H1 (cell line): ENCODE data around the gene PDZD8. TPM values are rescaled to one million over a fixed set of nuclear protein-coding genes. Genes with fewer than 3 reads are reported as not detected.

ENCODE experiments used
- CTCF ChIA-PET: fragments of 300-600 bp; sonication (Branson Sonifier 250); formaldehyde crosslinking; loops from one replicate; lab custom pipeline; 2021; ENCODE audit not compliant: partially characterized antibody; lab: Charles Lee
- POLR2A ChIA-PET: fragments of 300-600 bp; sonication (Branson Sonifier 250); formaldehyde crosslinking; loops from one replicate; lab custom pipeline; 2021; ENCODE audit warnings: inconsistent platforms; ENCODE audit not compliant: partially characterized antibody; lab: Charles Lee
- DNase-seq, 2 experiments: peaks; one replicate each; pipeline versions ENCODE4 v3.0.0 to v3.0.0-alpha.2; 2010 to 2022; ENCODE audit warnings: low spot score in 2 of 2, low read depth in 1 of 2, mixed read lengths in 1 of 2
- FAIRE-seq: peaks from 2 replicates; lab custom pipeline; 2011; peaks lifted over from hg19 to GRCh38; lab: Jason Lieb, UNC
- H2AFZ ChIP-seq: 2 replicates; pipeline ENCODE4 v1.8.1; 2012; ENCODE audit warnings: low read length, inconsistent platforms
- H2AK5ac ChIP-seq: 2 replicates; pipeline ENCODE4 v1.6.1; 2013; ENCODE audit warnings: low read depth, low read length
- H2BK120ac ChIP-seq: replicated peaks from 2 replicates; pipeline ENCODE3; 2013; ENCODE audit warnings: low read depth, low read length, inconsistent platforms
- H2BK12ac ChIP-seq: 2 replicates; pipeline ENCODE4 v1.6.1; 2013; ENCODE audit warnings: low read depth, low read length
- H2BK15ac ChIP-seq: 2 replicates; pipeline ENCODE4 v1.6.1; 2013; ENCODE audit warnings: low read length
- H2BK20ac ChIP-seq: 2 replicates; pipeline ENCODE4 v1.6.1; 2013; ENCODE audit warnings: low read length
- H2BK5ac ChIP-seq: 2 replicates; pipeline ENCODE4 v1.6.1; 2013; ENCODE audit warnings: low read depth, low read length
- H3K14ac ChIP-seq: 2 replicates; pipeline ENCODE4 v1.6.1; 2013; ENCODE audit warnings: inconsistent platforms; ENCODE audit not compliant: insufficient read length
- H3K18ac ChIP-seq: 2 replicates; pipeline ENCODE4 v1.6.1; 2013; ENCODE audit warnings: low read length; ENCODE audit errors: extremely low read depth
- H3K23ac ChIP-seq: 2 replicates; pipeline ENCODE4 v1.6.1; 2013; ENCODE audit warnings: inconsistent platforms; ENCODE audit not compliant: insufficient read length
- H3K23me2 ChIP-seq: 2 replicates; pipeline ENCODE4 v1.6.1; 2013; ENCODE audit warnings: low read depth, low read length
- H3K27ac ChIP-seq: 2 replicates; pipeline ENCODE4 v1.6.1; 2011; ENCODE audit warnings: low read depth, low read length, inconsistent platforms
- H3K27me3 ChIP-seq, 4 experiments: replicated peaks in 1 of 4; 1 replicate in 1 of 4; 2 replicates in 3 of 4; pipeline versions ENCODE4 v1.6.1 to v1.8.1; 2011 to 2013; ENCODE audit warnings: low read length in 3 of 4, mild to moderate bottlenecking in 3 of 4, inconsistent platforms in 2 of 4, mixed read lengths in 2 of 4, moderate library complexity in 1 of 4; ENCODE audit not compliant: control insufficient read depth in 3 of 4, insufficient read depth in 3 of 4; ENCODE audit errors: extremely low read depth in 1 of 4
- H3K36me3 ChIP-seq, 4 experiments: 2 replicates each; pipeline versions ENCODE4 v1.6.1 to v1.8.1; 2011 to 2013; ENCODE audit warnings: mild to moderate bottlenecking in 4 of 4, low read length in 3 of 4, moderate library complexity in 2 of 4, control low read depth in 1 of 4, inconsistent platforms in 1 of 4; ENCODE audit not compliant: insufficient read depth in 4 of 4, control insufficient read depth in 2 of 4
- H3K4ac ChIP-seq: replicated peaks from 2 replicates; pipeline ENCODE3; 2013; ENCODE audit warnings: low read length, low read depth, mixed read lengths, inconsistent platforms; ENCODE audit not compliant: insufficient read length
- H3K4me1 ChIP-seq, 4 experiments: replicated peaks in 1 of 4; 1 replicate in 1 of 4; 2 replicates in 3 of 4; pipeline versions ENCODE4 v1.6.1 to v1.8.1; 2011 to 2013; ENCODE audit warnings: low read length in 3 of 4, inconsistent platforms in 2 of 4, mixed read lengths in 1 of 4; ENCODE audit not compliant: insufficient read depth in 4 of 4, control insufficient read depth in 3 of 4
- H3K4me2 ChIP-seq, 2 experiments: 2 replicates each; pipeline versions ENCODE4 v1.6.1 to v1.8.1; 2011 to 2013; ENCODE audit warnings: low read depth in 2 of 2, low read length in 2 of 2, control low read depth in 1 of 2, inconsistent platforms in 1 of 2, mild to moderate bottlenecking in 1 of 2; ENCODE audit not compliant: insufficient read depth in 1 of 2
- H3K4me3 ChIP-seq, 4 experiments: fragments of 200-600, 300-600 bp in 1 of 4; sonication (generic), shearing (Covaris generic), sonication (Bioruptor Twin) in 1 of 4; 2 replicates each; pipeline versions ENCODE4 v1.5.1 to v1.8.1; 2011 to 2016; ENCODE audit warnings: low read length in 4 of 4, low read depth in 3 of 4, control low read depth in 2 of 4, inconsistent platforms in 2 of 4, mild to moderate bottlenecking in 2 of 4, mixed read lengths in 1 of 4, moderate library complexity in 1 of 4; ENCODE audit not compliant: insufficient read depth in 2 of 4; ENCODE audit errors: extremely low read depth in 1 of 4
- H3K56ac ChIP-seq: replicated peaks from 2 replicates; pipeline ENCODE3; 2013; ENCODE audit warnings: low read depth, mild to moderate bottlenecking, mixed read lengths, low read length, inconsistent platforms; ENCODE audit not compliant: insufficient read length
- H3K79me1 ChIP-seq: 2 replicates; pipeline ENCODE4 v1.6.1; 2013; ENCODE audit warnings: low read depth, low read length, control low read depth
- H3K79me2 ChIP-seq, 2 experiments: 2 replicates each; pipeline versions ENCODE4 v1.6.1 to v1.8.1; 2012 to 2013; ENCODE audit warnings: low read length in 2 of 2, mild to moderate bottlenecking in 2 of 2, inconsistent platforms in 1 of 2; ENCODE audit not compliant: insufficient read depth in 2 of 2, control insufficient read depth in 1 of 2
- H3K9ac ChIP-seq, 4 experiments: replicated peaks in 1 of 4; 1 replicate in 1 of 4; 2 replicates in 3 of 4; pipeline versions ENCODE4 v1.6.1 to v1.8.1; 2011 to 2013; ENCODE audit warnings: low read depth in 3 of 4, low read length in 3 of 4, control low read depth in 2 of 4, mild to moderate bottlenecking in 2 of 4, moderate library complexity in 2 of 4, inconsistent platforms in 1 of 4; ENCODE audit errors: extremely low read depth in 1 of 4
- H3K9me3 ChIP-seq, 2 experiments: 2 replicates each; pipeline versions ENCODE4 v1.6.1 to v1.8.1; 2012 to 2013; ENCODE audit warnings: mild to moderate bottlenecking in 2 of 2, moderate library complexity in 2 of 2, control low read depth in 1 of 2, inconsistent platforms in 1 of 2, low read depth in 1 of 2, low read length in 1 of 2, mixed read lengths in 1 of 2; ENCODE audit not compliant: insufficient read depth in 2 of 2
- H4K20me1 ChIP-seq, 2 experiments: replicated peaks in 1 of 2; 2 replicates each; pipeline versions ENCODE3 to v1.8.1; 2011 to 2013; ENCODE audit warnings: inconsistent platforms in 2 of 2, low read length in 2 of 2, mild to moderate bottlenecking in 1 of 2; ENCODE audit not compliant: insufficient read depth in 2 of 2, control insufficient read depth in 1 of 2
- H4K5ac ChIP-seq: 2 replicates; pipeline ENCODE4 v1.6.1; 2013; ENCODE audit warnings: low read length, low read depth, mixed read lengths, inconsistent platforms; ENCODE audit not compliant: insufficient read length
- H4K8ac ChIP-seq: 2 replicates; pipeline ENCODE4 v1.8.0; 2013; ENCODE audit warnings: mild to moderate bottlenecking, moderate library complexity, low read length, inconsistent platforms; ENCODE audit not compliant: insufficient read depth; ENCODE audit errors: extremely low read depth
- H4K91ac ChIP-seq: replicated peaks from 2 replicates; pipeline ENCODE3; 2013; ENCODE audit warnings: low read length, mixed read lengths, inconsistent platforms; ENCODE audit not compliant: insufficient read length
- EP300 ChIP-seq, 2 experiments: IDR thresholded peaks; 1 replicate in 1 of 2; 2 replicates in 1 of 2; pipeline ENCODE4 v1.6.1; 2011 to 2012; ENCODE audit warnings: low read depth in 2 of 2, low read length in 2 of 2, mild to moderate bottlenecking in 2 of 2, borderline replicate concordance in 1 of 2, inconsistent platforms in 1 of 2, moderate library complexity in 1 of 2
- MAFK ChIP-seq: IDR thresholded peaks from 2 replicates; pipeline ENCODE4 v1.6.1; 2012; ENCODE audit warnings: low read depth, mild to moderate bottlenecking, improper control_type of control experiment, low read length
- POU5F1 ChIP-seq: IDR thresholded peaks from 2 replicates; pipeline ENCODE4 v1.6.1; 2011; ENCODE audit warnings: low read depth, mild to moderate bottlenecking, low read length, moderate library complexity
- SIX5 ChIP-seq: IDR thresholded peaks from 2 replicates; pipeline ENCODE4 v1.6.1; 2011; ENCODE audit warnings: mild to moderate bottlenecking, low read depth, low read length
- SP4 ChIP-seq: IDR thresholded peaks from 2 replicates; pipeline ENCODE4 v1.6.1; 2012; ENCODE audit warnings: low read length, inconsistent platforms
- SRF ChIP-seq: IDR thresholded peaks from 2 replicates; pipeline ENCODE4 v1.6.1; 2011; ENCODE audit warnings: mild to moderate bottlenecking, low read depth, low read length, moderate library complexity
- TCF12 ChIP-seq: IDR thresholded peaks from 2 replicates; pipeline ENCODE4 v1.6.1; 2011; ENCODE audit warnings: low read depth, mild to moderate bottlenecking, low read length
- ZNF274 ChIP-seq: IDR thresholded peaks from 2 replicates; pipeline ENCODE4 v1.7.0; 2012; ENCODE audit warnings: low read length, borderline replicate concordance; ENCODE audit errors: extremely low read depth
- WGBS, 2 experiments: shearing (Covaris generic) in 1 of 2; methylation state at CpG; one replicate each; pipeline versions ENCODE4 v1.1.6 to v1.1.7; 2013 to 2015; ENCODE audit warnings: low lambda C conversion rate in 2 of 2, mixed read lengths in 2 of 2, inconsistent platforms in 1 of 2, low coverage in 1 of 2, missing lambda C conversion rate in 1 of 2; ENCODE audit not compliant: insufficient replicate concordance in 2 of 2, insufficient coverage in 1 of 2, insufficient read length in 1 of 2; ENCODE audit errors: extremely low coverage in 1 of 2, missing lambda C conversion rate in 1 of 2; 5-methylcytosine and 5-hydroxymethylcytosine counted together
- polyA plus RNA-seq, 7 experiments: library from polyadenylated mRNA; depleted of rRNA in 3 of 7; stranded (reverse) in 5 of 7; unstranded in 2 of 7; fragments of >200 nt in 5 of 7; fragments of 200-250 nt in 2 of 7; gene quantifications; 1 replicate in 5 of 7; 2 replicates in 1 of 7; 4 replicates in 1 of 7; pipeline versions ENCODE4 v1.2.1 to v1.2.3, GENCODE V29; 2011 to 2013; ENCODE audit warnings: missing spikeins in 2 of 7, mixed read lengths in 2 of 7
- total RNA-seq: library from RNA; stranded (reverse); fragmentation: NEBNext Ultra II Directional; extraction: Animal tissue kit (Norgen Biotek cat#: 25700); gene quantifications from 2 replicates; pipeline ENCODE4 v1.2.1, GENCODE V29; 2021
- TF ChIP-seq, protein P1 (sequence below): IDR thresholded peaks from 2 replicates; pipeline ENCODE4 v1.6.1; 2012; ENCODE audit warnings: inconsistent platforms
- TF ChIP-seq, protein P2 (sequence below): IDR thresholded peaks from 2 replicates; pipeline ENCODE4 v1.6.1; 2012; ENCODE audit warnings: low read length, inconsistent platforms

The PDZD8 gene
- total and polyA plus RNA-seq, 2 of the 8 experiments (the other 6 are each of a cell fraction or from before 2014, with no cell fraction given) = 10.9 to 50.1 TPM

DNA sequence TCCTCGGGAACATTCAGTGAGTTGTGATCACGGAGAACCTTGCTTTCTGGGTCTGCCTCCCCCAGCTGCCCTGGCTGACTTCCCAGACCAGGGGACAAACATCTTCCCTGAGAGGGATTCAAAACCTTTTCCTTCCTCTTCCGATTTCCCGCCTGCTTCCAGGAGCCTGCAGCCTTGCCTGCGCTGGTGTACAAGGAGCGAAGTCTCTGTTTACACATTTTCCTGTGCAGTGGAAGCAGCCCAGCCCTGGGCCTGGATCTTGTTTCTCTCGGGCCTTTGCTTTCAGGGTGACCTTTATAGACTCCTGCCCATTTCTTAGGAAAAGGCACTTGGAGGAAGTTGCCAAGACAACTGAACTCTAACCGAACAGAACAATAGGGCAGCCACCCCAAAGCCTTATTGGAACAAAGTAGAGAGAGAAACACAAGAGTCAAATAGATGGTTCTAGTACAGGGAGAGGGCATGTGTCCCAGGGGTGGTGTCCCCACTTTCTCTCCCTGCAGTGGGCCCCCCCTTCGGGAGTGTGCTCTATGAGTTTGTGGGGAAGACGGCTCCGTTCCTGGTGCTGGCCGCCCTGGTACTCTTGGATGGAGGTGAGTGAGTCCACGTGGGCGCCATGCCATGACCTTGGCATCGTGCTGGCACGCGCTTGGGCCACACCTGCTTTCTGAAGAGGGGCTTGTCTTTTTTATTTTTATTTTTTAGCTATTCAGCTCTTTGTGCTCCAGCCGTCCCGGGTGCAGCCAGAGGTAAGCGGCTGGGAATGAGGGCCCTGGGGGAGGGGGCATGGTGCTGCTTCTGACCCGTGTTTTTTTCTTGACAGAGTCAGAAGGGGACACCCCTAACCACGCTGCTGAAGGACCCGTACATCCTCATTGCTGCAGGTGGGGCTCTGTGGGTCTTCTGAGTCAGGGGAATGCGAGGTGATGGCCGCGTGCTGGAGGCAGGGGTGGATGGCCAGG lies 120.2 kb downstream of the PDZD8 start:
- POLR2A ChIA-PET = no interaction called here
- no peak for FAIRE-seq
- Histone ChIP-seq H3K79me2 (no peaks in the 10 kb centered on the region), H3K27me3 (no peaks in the 10 kb centered on the region), H4K5ac (no peak overlapping the region), H2BK12ac (no peak overlapping the region), H3K4me3 (no peak overlapping the region), H2BK120ac (no peak overlapping the region), H2BK5ac (no peak overlapping the region), H3K36me3 (no peaks in the 10 kb centered on the region), H3K9ac (no peak overlapping the region), H4K91ac (no peak overlapping the region), H2AFZ (no peak overlapping the region), H3K4me2 (no peak overlapping the region), H2AK5ac (no peak overlapping the region), H3K27ac (no peak overlapping the region), H3K14ac (no peak overlapping the region), H3K23me2 (no peaks in the 10 kb centered on the region), H3K4ac (no peak overlapping the region), H3K4me1 (peaks cover 0 to 10% (median 5%) of the 10 kb centered on the region in 4 experiments; a peak in 5 of 7 replicates), H3K18ac (no peak overlapping the region), H2BK15ac (no peak overlapping the region), H3K79me1 (no peaks in the 10 kb centered on the region), H4K20me1 (no peaks in the 10 kb centered on the region), H4K8ac (no peak overlapping the region), H3K9me3 (no peaks in the 10 kb centered on the region), H3K23ac (no peak overlapping the region), H3K56ac (no peak overlapping the region), H2BK20ac (no peak overlapping the region)
- no peak for DNase-seq
- WGBS, 2 experiments = 92% methylated on average over 26 of the region's 26 CpGs; no CpG with 5 or more reads in 1 of the 2 experiments
- CTCF ChIA-PET = no interaction called here
- TF ChIP-seq TCF12 (no peak), SIX5 (no peak), MAFK (no peak), SRF (no peak), POU5F1 (no peak), ZNF274 (no peak), SP4 (no peak), EP300 (IDR thresholded peaks at IDR 0.05; ENCODE audit: borderline replicate concordance in 1 of 2, low read depth in 2 of 2, low read length in 2 of 2) (no peak)
- TF ChIP-seq, protein P1, sequence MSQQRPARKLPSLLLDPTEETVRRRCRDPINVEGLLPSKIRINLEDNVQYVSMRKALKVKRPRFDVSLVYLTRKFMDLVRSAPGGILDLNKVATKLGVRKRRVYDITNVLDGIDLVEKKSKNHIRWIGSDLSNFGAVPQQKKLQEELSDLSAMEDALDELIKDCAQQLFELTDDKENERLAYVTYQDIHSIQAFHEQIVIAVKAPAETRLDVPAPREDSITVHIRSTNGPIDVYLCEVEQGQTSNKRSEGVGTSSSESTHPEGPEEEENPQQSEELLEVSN = no peak
- TF ChIP-seq, protein P2, sequence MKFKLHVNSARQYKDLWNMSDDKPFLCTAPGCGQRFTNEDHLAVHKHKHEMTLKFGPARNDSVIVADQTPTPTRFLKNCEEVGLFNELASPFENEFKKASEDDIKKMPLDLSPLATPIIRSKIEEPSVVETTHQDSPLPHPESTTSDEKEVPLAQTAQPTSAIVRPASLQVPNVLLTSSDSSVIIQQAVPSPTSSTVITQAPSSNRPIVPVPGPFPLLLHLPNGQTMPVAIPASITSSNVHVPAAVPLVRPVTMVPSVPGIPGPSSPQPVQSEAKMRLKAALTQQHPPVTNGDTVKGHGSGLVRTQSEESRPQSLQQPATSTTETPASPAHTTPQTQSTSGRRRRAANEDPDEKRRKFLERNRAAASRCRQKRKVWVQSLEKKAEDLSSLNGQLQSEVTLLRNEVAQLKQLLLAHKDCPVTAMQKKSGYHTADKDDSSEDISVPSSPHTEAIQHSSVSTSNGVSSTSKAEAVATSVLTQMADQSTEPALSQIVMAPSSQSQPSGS = no peak
